COLO668 (cell line): ENCODE measurements around the gene USP28.
A peak's percentile ranks its signal among the peaks of the same experiment; 100 is the strongest.
"Not testable (repeated sequence)": the region's sequence is repeated elsewhere in the genome, so short reads cannot be mapped to it uniquely, and the experiment has no call there.

ENCODE experiments used
- DNase-seq: peaks from one replicate; lab custom pipeline; 2025; ENCODE audit not compliant: unreplicated experiment; lab: John Stamatoyannopoulos, UW

Gene USP28, protein sequence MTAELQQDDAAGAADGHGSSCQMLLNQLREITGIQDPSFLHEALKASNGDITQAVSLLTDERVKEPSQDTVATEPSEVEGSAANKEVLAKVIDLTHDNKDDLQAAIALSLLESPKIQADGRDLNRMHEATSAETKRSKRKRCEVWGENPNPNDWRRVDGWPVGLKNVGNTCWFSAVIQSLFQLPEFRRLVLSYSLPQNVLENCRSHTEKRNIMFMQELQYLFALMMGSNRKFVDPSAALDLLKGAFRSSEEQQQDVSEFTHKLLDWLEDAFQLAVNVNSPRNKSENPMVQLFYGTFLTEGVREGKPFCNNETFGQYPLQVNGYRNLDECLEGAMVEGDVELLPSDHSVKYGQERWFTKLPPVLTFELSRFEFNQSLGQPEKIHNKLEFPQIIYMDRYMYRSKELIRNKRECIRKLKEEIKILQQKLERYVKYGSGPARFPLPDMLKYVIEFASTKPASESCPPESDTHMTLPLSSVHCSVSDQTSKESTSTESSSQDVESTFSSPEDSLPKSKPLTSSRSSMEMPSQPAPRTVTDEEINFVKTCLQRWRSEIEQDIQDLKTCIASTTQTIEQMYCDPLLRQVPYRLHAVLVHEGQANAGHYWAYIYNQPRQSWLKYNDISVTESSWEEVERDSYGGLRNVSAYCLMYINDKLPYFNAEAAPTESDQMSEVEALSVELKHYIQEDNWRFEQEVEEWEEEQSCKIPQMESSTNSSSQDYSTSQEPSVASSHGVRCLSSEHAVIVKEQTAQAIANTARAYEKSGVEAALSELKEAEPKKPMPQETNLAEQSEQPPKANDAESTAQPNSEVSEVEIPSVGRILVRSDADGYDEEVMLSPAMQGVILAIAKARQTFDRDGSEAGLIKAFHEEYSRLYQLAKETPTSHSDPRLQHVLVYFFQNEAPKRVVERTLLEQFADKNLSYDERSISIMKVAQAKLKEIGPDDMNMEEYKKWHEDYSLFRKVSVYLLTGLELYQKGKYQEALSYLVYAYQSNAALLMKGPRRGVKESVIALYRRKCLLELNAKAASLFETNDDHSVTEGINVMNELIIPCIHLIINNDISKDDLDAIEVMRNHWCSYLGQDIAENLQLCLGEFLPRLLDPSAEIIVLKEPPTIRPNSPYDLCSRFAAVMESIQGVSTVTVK

DNA sequence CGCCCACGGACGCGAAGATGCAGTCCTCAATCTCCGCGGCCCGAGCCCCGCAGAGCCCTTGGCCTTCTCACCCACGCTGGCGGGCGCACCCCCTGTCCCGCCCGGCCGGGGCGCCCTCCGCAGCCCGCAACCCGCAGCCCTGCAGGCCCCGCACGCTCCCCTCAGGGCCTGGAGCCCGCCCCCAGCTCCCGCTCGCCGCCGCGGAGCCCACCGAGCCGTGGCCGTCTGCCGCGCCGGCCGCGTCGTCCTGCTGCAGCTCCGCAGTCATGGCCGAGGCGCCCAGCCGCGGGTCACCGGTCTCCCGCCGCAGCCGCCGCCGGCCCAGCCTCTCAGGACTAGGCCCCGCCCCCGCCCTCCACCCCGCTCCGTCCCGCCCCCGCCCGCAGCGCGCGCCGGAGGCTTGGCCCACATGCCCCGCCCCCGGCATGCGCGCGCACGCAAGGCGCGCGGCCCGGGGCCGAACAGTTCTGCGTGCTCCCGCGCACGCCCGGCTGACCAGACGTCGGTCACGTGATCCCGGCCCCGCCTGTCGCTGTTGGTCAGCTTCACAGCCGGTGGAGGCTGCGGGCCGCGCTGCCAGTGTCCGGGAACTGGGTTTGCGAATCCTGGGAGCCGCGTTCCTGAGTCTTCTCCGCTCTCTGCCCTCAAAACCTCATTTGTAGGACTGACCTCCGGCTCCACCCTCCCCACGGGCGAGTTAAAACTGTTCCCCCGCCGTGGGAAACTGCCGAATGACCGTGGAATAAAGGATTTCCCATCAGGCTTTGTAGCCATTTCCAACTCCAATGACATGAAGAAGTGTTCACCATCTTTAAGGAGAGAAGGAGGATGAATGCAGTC, at the start of gene USP28:
Gene USP28, minus strand, starts transcription at position 339 of the 840 bp plus-strand sequence. Its CDS starts 71 bp downstream, at position 268.
- DNase-seq: peak; percentile 98

DNA sequence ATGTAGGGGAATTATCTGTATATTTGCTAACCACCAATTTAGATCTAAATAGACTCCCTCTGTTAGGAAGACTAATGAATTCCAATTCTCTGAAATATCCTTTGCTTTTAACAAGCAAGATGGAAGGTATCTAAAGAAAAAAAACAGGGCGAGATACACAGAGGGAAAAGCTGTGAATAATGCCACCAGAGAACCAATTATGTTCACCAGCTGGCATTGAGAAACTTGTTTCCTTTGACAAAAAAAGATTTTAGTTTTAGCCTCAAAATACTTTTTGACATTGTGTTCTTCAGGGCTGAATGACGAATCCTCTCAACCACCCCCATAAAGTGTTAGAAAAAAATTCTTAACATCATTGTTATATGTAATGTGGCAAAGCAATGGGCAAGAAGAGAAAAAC, 48.2 kb upstream of the USP28 start:
- no peak for DNase-seq

DNA sequence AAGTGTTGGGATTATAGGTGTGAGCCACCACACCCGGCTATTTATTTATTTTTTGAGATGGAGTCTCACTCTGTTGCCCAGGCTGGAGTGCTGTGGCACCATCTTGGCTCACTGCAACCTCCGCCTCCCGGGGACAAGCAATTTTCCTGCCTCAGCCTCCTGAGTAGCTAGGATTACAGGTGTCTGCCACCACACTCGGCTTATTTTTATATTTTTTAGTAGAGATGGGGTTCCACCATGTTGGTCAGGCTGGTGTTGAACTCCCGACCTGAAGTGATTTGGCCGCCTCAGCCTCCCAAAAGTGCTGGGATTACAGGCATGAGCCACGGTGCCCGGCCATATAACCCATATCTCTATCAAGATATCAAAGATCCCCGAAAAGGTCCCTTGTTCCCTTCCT, 36.1 kb upstream of the USP28 start:
- not testable (repeated sequence) for DNase-seq

DNA sequence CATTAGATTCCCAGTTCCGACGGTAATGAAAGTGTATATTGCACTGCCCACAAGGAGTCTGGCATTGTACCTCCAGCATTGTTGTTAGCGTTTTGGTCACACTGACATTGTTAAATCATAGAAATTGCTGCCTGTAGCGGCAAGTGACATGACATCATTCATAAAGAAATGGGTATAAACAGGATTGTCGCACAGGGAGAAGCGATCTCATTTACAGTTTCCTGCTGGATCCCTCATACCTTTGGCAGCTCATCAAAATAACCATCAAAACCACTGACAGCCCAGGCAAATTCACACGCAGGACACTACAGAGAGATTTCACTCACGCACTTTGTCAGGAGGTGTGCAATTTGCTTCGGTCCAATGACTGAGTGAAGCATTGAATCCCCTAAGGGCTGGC, 32.7 kb upstream of the USP28 start:
- no peak for DNase-seq

DNA sequence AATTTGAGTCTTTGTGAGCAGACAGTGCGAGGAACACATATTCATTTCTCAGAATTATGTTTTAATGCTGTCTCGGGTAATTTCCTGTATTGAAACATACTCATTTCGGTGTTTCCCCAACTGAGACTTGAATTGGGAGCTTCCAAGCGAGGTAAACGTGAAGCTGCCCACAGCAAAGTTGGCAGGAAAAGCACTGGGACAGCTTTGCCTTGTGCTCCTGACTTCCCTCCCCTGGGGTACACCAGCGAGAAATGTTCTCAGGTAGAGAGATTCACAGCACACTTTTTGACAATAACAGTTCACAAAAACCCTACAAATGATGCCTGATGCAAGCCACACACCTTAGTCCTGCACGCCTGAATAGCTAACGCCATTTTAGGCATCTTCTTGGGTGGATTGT, 32.3 kb upstream of the USP28 start:
- DNase-seq: no peak

DNA sequence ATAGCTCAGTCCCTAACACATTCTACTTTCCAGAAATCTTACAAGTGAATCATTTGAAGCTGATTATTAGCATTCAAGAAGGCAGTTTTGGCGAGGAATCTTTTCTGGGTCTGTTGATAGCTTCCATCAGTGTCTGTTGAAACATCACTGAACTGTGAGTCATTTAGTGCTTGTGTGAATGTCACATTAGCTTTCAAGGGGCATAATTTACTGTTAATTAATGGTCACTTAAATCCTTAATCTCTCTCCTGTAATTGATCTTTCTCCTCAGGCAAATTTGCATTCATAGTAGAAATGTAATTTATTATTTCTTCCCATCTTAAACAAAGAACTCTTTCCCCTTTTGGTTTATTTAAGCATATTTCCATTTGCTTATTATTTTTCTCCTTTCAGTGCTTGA, 31.8 kb upstream of the USP28 start:
- DNase-seq: no peak

DNA sequence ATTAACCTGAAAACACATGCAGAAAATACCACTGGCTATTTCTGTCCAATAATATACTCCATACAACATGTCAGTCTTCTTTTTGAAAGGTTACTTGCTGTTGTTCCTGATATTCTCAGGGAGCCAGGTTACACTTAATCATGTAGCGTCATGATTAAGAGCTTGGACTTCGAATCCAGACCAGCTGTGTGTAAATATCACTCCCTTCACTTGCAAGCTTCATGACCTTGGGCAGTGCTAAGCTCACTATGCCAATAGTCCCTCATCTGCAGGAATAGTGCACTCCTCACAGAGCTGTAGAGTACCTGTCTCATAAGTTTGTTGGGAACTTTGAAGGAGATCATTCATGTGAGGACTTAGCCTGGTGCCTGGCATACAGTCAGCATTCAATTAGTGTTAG, 31.1 kb upstream of the USP28 start:
- DNase-seq: no peak

DNA sequence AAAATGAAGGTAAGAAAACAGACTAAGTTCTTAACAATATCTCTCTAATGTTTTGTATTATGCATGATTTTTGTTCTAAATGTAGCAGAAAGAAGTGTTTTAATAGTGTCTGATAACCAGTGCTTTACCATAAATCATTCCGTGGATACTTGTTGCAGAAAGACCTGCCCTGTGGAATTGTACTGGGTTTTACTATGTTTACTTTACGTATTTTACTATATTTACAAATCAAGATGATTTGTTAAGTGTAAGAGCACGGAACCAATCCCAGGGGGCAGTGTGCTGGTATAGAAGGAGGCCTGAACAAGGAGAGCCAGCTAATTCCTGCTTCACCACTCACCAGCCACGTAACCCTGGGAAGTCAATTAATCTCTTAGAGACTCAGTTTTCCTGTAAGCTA, 30.7 kb upstream of the USP28 start:
- peak; percentile 42 for DNase-seq

DNA sequence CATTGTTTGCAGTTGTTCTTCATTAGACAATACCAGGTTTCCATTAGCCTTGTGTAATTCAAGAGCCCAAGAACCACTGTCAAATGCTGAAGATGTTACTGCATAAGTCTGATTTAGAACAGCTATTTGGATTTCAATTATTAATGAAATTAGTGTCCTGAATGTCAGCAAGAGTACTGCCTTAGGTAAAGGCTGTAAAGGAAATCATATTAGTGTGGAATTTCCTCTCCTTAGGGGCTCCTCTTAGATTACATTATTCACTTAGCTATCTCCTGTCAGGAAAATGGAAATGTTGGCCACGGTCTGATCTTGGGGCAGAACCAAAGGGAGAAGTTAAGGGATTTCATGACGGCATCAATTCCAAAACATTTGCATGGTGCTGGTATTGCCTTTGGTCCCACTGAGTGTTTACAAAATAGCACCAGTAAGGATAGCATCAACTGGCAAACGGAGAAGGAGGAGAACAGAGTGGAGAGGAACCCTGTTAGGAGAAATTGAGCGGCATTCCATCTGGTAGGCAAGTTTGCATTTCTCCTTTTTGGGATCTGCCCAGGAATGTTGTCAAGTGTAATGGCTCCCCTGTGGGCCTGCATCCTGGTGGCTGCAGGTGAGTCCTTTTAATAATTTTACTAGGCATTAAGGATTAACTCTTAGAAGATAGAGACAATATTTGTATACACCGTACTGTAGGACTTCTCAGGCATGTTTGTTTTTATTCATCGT, 29.2 kb upstream of the USP28 start, which contains the start of gene HTR3B:
Gene HTR3B, plus strand, starts transcription at position 418 of the 723 bp plus-strand sequence. Its CDS starts 138 bp downstream, at position 556.
- no peak for DNase-seq

DNA sequence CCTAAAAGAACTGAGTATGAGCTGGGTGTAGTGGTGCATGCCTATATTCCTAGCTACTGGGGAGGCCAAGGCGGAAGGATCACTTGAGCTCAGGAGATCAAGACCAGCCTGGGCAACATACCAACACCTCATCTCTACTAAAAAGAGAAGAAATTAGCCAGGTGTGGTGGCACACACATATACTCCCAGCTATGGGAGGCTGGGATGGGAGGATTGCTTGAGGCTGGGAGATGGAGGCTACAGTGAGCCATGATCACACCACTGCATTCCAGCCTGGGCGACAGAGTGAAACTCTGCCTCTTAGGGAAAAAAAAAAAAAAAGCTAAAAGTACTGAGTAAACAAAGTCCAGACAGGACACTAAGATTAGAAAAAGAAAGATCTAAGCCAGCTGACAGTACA, 25.8 kb upstream of the USP28 start:
- DNase-seq: no peak

DNA sequence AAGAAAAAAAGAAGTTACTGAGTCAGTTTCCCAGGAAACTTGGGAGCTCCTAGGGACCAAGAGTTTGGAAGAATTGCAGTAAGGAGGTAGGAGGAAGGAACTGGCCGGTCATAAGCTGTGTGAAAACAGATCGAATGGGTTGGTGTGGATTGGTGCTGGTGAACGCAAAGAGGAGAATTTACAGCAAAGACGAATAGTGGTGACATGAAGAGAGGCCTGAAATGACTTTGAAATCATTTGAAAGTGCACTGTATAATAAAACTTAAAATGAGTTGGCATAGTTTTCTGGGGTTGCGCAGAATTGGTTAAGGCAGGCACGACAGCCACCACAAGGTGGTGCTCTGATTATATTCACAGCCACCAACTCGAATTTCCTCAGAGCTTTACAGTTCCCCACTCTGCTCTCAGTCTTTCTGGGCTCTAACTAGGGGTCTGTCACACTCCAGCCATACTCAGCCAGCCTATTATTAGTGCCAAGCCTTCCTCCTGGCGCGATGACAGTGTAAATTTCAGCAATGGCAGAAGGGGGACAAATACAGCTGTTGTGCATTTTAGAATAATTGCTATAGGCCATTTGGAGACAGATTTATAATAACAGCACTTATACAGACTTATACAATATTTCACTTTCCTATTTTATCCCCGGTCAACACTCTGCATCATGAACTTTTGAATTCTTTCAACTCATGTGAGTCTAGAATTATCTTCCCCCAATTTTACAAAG, 20.9 kb upstream of the USP28 start:
- DNase-seq: peak; percentile 28

DNA sequence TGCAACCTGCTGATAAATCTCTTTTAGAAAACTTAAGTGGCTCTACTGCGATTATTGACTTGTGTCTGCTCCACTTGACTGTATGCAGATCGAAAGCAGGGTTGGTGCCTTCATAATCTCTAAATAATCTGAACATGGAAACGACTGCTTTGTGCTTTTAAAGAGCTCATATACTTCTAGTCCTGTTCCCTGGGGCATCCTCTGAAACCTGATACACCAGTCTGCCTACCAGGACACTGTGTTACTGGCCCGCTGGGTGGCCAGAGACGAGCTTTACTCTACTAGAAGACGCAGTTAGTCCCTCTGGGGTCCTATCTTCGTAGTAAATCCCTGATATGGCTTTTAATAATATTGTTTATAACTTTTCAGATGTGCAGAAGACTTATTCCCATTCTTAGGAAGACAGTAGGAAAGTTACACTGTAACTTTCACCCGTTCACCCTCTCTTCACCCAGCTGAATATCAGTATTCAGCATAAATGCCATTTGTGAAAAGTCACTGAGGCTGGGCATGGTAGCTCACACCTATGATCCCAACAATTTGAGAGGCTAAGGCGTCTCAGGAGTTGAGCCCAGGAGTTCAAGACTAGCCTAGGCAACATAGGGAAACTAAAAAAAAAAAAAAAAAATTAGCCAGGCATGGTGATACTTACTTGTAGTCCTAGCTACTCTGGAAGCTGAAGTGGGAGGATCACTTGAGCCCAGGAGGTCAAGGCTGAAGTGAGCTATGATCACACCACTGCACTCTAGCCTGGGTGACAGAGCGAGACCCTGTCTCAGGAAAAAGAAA, 20.2 kb upstream of the USP28 start:
- peak; percentile 18 for DNase-seq

DNA sequence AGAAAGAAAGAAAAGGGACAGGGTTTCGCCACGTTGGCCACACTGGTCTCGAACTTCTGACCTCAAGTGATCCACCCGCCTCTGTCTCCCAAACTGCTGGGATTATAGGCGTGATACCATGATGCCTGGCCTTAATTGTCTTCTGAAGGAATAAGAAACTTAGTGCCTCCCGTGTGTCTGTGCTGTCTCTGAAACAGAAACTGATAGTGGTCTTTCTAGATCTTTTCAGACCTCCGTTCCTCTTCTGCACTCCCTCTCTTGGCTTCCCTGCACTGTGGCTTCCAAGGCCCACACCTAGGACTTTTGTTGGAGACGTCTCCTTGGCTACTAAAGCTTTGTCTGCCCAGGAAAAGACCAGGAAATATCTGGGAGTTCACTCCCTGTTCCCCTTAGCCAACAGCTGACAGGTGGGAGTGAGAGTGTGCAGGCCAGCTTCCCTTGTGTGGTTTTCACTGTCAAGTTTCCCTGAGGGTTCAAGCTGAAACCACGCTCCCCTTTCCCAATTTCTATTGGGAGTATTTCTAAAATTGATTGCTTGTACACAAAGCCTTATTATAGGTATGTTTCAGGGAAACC, 19.1 kb upstream of the USP28 start:
- no peak for DNase-seq

DNA sequence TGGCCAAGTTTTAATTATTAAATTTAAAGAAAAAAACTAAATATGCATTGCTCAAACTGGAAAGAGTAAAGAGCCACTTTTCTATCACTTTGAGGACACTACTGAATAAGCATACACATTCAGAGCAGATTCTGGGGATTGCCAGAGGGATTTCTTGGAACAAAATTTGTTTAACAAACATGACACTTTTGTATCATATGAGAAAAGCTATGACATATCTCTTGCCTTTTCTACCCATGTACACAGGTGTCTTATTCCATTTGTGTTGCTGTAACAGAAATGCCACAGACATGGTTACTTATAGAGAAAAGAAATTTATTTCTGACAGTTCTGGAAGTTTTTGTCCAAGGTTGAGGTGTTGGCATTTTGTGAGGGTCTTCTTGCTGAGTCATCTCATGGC, 13.5 kb upstream of the USP28 start:
- DNase-seq: no peak

DNA sequence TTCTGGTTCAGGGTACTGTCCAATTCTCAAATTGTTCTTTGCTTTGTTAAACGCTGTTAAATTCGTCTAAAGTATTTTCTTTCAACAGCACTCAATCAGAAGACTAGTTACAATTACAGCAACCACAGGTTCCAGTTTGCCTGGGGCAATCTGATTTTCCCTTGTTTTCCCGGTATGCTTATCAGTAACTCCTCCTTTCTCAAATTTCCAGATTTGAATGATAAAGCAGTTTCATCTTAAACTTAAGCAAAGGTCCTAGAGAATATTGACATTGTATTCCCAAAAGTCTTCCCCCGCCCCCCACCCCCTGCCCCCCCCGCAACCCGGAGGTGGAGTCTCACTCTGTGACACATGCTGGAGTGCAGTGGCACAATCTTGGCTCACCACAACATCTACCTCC, 10.5 kb upstream of the USP28 start:
- no peak for DNase-seq

DNA sequence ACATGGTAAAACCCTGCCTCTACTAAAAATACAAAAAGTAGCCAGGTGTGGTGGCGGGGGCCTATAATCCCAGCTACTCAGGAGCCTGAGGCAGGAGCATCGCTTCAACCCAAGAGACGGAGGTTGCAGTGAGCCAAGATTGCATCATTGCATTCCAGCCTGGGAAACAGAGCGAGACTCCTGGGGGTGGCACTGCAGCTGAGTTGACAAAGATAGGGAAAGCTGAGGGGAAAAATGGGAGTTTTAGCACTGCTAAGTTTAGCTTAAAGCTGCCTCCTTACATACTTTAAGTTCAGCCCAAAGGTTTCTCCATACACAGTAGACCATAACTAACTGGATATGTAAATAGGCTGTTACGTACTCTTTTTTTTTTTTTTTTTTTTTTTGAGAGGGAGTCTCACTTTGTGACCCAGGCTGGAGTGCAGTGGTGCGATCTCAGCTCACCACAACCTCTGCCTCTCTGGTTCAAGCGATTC, 9.0 kb upstream of the USP28 start:
- DNase-seq: no peak

DNA sequence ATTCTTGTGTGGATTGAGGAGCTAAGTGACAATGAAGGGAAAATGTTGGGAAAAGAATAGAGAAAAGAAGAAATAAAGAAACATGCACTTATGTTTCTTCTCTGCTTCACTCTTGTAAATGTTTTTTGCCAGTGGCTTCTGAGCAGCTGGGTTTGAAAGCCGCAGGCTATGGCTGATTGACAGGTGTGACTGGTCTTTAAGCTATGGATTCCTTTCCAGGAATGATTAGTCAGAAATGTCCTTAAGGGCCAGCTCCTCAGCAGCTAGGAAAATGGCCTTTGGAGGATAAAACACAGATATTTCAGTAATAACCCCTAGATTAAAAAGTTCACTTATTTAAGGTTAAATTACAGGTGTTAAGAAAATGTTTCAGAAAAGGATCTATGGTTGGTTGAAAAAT, 6.5 kb upstream of the USP28 start:
- no peak for DNase-seq

DNA sequence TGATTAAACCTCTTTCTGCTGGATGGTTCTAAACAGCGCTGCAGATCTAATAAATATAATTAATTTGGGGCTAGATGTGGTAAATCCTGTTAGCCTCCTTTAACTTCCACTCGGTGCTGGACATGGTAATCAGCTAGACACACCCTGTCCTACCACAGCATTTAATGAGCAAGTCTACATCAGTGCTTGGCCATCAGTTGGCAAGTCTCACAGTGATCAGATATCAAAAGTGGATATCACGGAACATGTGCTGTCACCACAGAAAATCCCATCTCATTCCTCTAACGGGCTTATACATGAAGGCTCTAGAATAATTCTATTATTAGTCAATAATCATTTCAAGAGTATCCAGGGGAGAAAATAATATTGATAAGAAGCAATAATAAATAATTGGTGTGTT, 5.6 kb upstream of the USP28 start:
- no peak for DNase-seq
